Cardiac septum (tissue), 1 donor: Measurements from ENCODE around the gene CGB5. TPM values are rescaled to one million over a fixed set of nuclear protein-coding genes. Genes with fewer than 3 reads are reported as not detected.
"Not testable (repeated sequence)": the region's sequence is repeated elsewhere in the genome, so short reads cannot be mapped to it uniquely, and the experiment has no call there.

ENCODE experiments used
- DNase-seq: peaks from one replicate; pipeline ENCODE4 v3.0.0-alpha.2; 2020; ENCODE audit warnings: low spot score
- intact Hi-C: fragments of 100-400 bp; cut with DNase I; formaldehyde crosslinking; loops from one replicate; pipeline ENCODE4 v1.14.0; 2022
- total RNA-seq: library from RNA; stranded (reverse); fragmentation: NEBNext Ultra II Directional; extraction: Animal tissue kit (Norgen Biotek cat#: 25700); gene quantifications from one replicate; pipeline ENCODE4 v1.2.1, GENCODE V29; 2021
- donor health status: DM: no; HTN: no; CAD: no.

Gene CGB5
- total RNA-seq, 1 donor from 2014 or later = not detected

- intact Hi-C loops = no loop called here
- peak; percentile 78 for DNase-seq
Observed at GRCh38 chr19:49019242-49019932, 24.3 kb upstream of the CGB5 start.

- no peak for DNase-seq
- intact Hi-C loops = no loop called here
Observed at GRCh38 chr19:49020342-49020741, 23.3 kb upstream of the CGB5 start.

- DNase-seq = no peak
- intact Hi-C loops = no loop called here
Observed at GRCh38 chr19:49020931-49021895, 22.4 kb upstream of the CGB5 start.

GRCh38 chr19:49022116-49022515, 21.5 kb upstream of the CGB5 start:
- intact Hi-C loops = no loop called here
- no peak for DNase-seq

- DNase-seq, intact Hi-C loops: not testable (repeated sequence)
Observed at GRCh38 chr19:49024233-49024632, 19.4 kb upstream of the CGB5 start, which contains the start of gene CGB3. Gene CGB3, minus strand, starts transcription at chr19:49024333. Its CDS starts 362 bp downstream, at chr19:49023971.

GRCh38 chr19:49025088-49025487, 18.6 kb upstream of the CGB5 start:
- intact Hi-C loops, DNase-seq: not testable (repeated sequence)

- intact Hi-C loops, DNase-seq: not testable (repeated sequence)
Observed at GRCh38 chr19:49025599-49025998, 18.0 kb upstream of the CGB5 start.

- intact Hi-C loops, DNase-seq: not testable (repeated sequence)
Observed at GRCh38 chr19:49028686-49029085, 15.0 kb upstream of the CGB5 start.

- DNase-seq, intact Hi-C loops: not testable (repeated sequence)
Observed at GRCh38 chr19:49029749-49030148, 13.9 kb upstream of the CGB5 start.

- DNase-seq, intact Hi-C loops: not testable (repeated sequence)
Observed at GRCh38 chr19:49030323-49030722, 13.3 kb upstream of the CGB5 start.

GRCh38 chr19:49031642-49032301, 11.9 kb upstream of the CGB5 start, which contains the start of gene CGB2:
Gene CGB2, plus strand, starts transcription at chr19:49031890. Its CDS starts 206 bp downstream, at chr19:49032096.
- DNase-seq, intact Hi-C loops: not testable (repeated sequence)

GRCh38 chr19:49036815-49037214, 6.8 kb upstream of the CGB5 start, which contains the start of gene CGB1:
Gene CGB1, minus strand, starts transcription at chr19:49036895. Its CDS starts 184 bp downstream, at chr19:49036711.
- intact Hi-C loops, DNase-seq: not testable (repeated sequence)

- intact Hi-C loops = not testable (repeated sequence)
Observed at GRCh38 chr19:49038111-49038510, 5.5 kb upstream of the CGB5 start.

GRCh38 chr19:49038557-49039276, 4.9 kb upstream of the CGB5 start:
- intact Hi-C loops, DNase-seq: not testable (repeated sequence)

More at GRCh38 chr19:49038111-49038510, 5.5 kb upstream of the CGB5 start:
- DNase-seq = not testable (repeated sequence)

- DNase-seq, intact Hi-C loops: not testable (repeated sequence)
Observed at GRCh38 chr19:49039736-49040135, 3.9 kb upstream of the CGB5 start.

GRCh38 chr19:49042177-49042576, 1.5 kb upstream of the CGB5 start:
- intact Hi-C loops = no loop called here
- DNase-seq = no peak

GRCh38 chr19:49042666-49043065, 982 bp upstream of the CGB5 start:
- intact Hi-C loops = not testable (repeated sequence)

GRCh38 chr19:49049011-49049410, 5.4 kb downstream of the CGB5 start, which contains the start of gene CGB8:
Gene CGB8, minus strand, starts transcription at chr19:49049111. Its CDS starts 372 bp downstream, at chr19:49048739.
- DNase-seq, intact Hi-C loops: not testable (repeated sequence)

More at GRCh38 chr19:49042666-49043065, 982 bp upstream of the CGB5 start:
- not testable (repeated sequence) for DNase-seq

GRCh38 chr19:49049834-49050233, 6.2 kb downstream of the CGB5 start:
- DNase-seq, intact Hi-C loops: not testable (repeated sequence)
